ENCODE results near the gene ADAMTS17. TPM values are rescaled to one million over a fixed set of nuclear protein-coding genes. Genes with fewer than 3 reads are reported as not detected.

Gene ADAMTS17
- total RNA-seq, 1 experiment from 2014 or later, result 3.2 TPM

DNA sequence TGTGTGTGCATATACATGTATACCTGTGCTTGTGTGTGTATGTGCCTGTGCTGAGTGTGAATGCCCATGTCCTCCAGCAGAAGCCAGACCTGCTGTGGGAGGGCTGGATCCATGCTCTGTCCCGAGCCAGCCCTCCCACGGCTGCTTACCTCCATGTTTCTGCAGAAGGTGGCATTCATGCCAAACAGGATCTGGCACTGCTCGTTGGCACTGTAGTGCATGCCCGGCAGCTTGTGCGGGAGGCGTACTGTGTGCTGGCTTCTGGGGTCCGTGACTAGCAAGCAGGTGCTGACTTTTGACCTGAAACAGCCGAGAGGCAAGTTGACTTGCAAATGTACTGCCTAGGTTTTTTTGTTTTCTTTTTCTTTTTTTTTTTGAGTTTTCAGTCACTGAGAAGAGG, 189.3 kb downstream of the ADAMTS17 start:
- CTCF ChIA-PET, result no interaction called here
- Histone ChIP-seq H3K36me3 (ENCODE audit: low read depth) (no peaks in the 10 kb centered on the region), H3F3A (ENCODE audit: insufficient read depth, low read depth) (no peaks in the 10 kb centered on the region), H3K4me2 (no peak overlapping the region), H3K79me2 (ENCODE audit: low read depth) (no peaks in the 10 kb centered on the region), H3K27ac (no peak overlapping the region), H3K4me3 (no peak overlapping the region), H2AFZ (no peak overlapping the region), H3K4me1 (replicated peaks; ENCODE audit: insufficient read depth) (no peaks in the 10 kb centered on the region), H3K9me3 (ENCODE audit: insufficient read depth, low read depth) (0 out of 2 replicates have a peak, but pooled peaks cover 3% of the 10 kb centered on the region), H4K20me1 (ENCODE audit: insufficient read depth) (no peaks in the 10 kb centered on the region), H3K27me3 (ENCODE audit: insufficient read depth, low read depth) (no peaks in the 10 kb centered on the region), H3K9me2 (ENCODE audit: insufficient read depth) (no peaks in the 10 kb centered on the region)
- intact Hi-C loops (cut with micrococcal nuclease; ENCODE audit: unreplicated experiment), result no loop called here
- TF ChIP-seq, protein P1, sequence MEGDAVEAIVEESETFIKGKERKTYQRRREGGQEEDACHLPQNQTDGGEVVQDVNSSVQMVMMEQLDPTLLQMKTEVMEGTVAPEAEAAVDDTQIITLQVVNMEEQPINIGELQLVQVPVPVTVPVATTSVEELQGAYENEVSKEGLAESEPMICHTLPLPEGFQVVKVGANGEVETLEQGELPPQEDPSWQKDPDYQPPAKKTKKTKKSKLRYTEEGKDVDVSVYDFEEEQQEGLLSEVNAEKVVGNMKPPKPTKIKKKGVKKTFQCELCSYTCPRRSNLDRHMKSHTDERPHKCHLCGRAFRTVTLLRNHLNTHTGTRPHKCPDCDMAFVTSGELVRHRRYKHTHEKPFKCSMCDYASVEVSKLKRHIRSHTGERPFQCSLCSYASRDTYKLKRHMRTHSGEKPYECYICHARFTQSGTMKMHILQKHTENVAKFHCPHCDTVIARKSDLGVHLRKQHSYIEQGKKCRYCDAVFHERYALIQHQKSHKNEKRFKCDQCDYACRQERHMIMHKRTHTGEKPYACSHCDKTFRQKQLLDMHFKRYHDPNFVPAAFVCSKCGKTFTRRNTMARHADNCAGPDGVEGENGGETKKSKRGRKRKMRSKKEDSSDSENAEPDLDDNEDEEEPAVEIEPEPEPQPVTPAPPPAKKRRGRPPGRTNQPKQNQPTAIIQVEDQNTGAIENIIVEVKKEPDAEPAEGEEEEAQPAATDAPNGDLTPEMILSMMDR (conservative IDR thresholded peaks at IDR 0.05), result no peak
- no TSS peak for BruUV-seq (replicated peaks)
- no peak for DNase-seq
- POLR2A ChIA-PET (ENCODE audit: unreplicated experiment), result no interaction called here

DNA sequence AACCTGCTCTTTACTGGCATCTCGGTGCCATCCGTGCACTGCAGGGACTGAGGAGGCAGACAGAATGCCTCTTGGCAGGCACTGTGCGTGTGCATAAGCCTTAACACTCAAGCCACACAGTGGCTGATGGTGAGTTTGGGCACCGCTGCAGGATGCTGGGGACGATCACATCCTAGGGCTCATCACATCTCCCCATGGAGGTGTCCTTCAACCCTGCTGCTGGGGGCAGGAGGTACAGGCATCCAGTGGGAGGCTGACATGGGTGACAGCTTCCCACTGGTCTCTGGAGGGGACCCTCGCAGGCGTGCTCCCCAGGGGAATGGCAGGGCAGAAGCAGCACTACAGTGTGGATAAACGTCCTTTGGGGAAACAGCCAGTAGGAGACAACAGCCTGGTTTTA, 190.9 kb downstream of the ADAMTS17 start:
- Histone ChIP-seq H3K79me2 (ENCODE audit: low read depth) (no peaks in the 10 kb centered on the region), H2AFZ (no peak overlapping the region), H3K9me2 (ENCODE audit: insufficient read depth) (no peaks in the 10 kb centered on the region), H3K9me3 (ENCODE audit: insufficient read depth, low read depth) (0 out of 2 replicates have a peak, but pooled peaks cover 3% of the 10 kb centered on the region), H3F3A (ENCODE audit: insufficient read depth, low read depth) (no peaks in the 10 kb centered on the region), H3K27ac (no peak overlapping the region), H3K4me2 (no peak overlapping the region), H3K4me3 (no peak overlapping the region), H3K4me1 (replicated peaks; ENCODE audit: insufficient read depth) (no peaks in the 10 kb centered on the region), H3K27me3 (ENCODE audit: insufficient read depth, low read depth) (no peaks in the 10 kb centered on the region), H4K20me1 (ENCODE audit: insufficient read depth) (no peaks in the 10 kb centered on the region), H3K36me3 (ENCODE audit: low read depth) (no peaks in the 10 kb centered on the region)
- TF ChIP-seq, protein P1 (conservative IDR thresholded peaks at IDR 0.05), result no peak
- TF ChIP-seq EZH2 (IDR thresholded peaks at IDR 0.05; ENCODE audit: low read depth), result no peak
- intact Hi-C loops (cut with micrococcal nuclease; ENCODE audit: unreplicated experiment), result no loop called here
- no peak for DNase-seq
- no TSS peak for BruUV-seq (replicated peaks)
- POLR2A ChIA-PET (ENCODE audit: unreplicated experiment), result no interaction called here
- CTCF ChIA-PET, result no interaction called here

DNA sequence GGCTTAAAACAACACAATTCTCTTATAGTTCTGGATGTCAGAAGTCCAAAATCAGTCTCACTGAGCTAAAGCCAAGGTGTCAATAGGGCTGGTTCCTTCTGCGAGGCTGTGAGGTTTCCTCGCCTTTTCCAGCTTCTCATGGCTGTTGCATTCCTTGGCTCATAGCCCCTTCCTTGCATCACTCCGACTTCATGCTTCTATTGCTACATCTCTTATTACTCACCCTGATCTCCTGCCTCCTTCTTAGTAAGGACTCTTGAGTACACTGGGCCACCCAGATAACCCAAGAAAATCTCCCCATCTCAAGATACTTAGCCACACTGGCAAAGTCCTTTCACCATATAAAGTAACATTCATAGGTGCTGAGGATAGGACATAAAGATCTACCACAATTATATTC, 193.9 kb downstream of the ADAMTS17 start:
- Histone ChIP-seq H3K27me3 (ENCODE audit: insufficient read depth, low read depth) (no peaks in the 10 kb centered on the region), H2AFZ (no peak overlapping the region), H4K20me1 (ENCODE audit: insufficient read depth) (no peaks in the 10 kb centered on the region), H3K4me1 (replicated peaks; ENCODE audit: insufficient read depth) (no peaks in the 10 kb centered on the region), H3K4me2 (no peak overlapping the region), H3K9me3 (ENCODE audit: insufficient read depth, low read depth) (0 out of 2 replicates have a peak, but pooled peaks cover 3% of the 10 kb centered on the region), H3K27ac (no peak overlapping the region), H3K9me2 (ENCODE audit: insufficient read depth) (no peaks in the 10 kb centered on the region), H3K36me3 (ENCODE audit: low read depth) (no peaks in the 10 kb centered on the region), H3K4me3 (no peak overlapping the region), H3K79me2 (ENCODE audit: low read depth) (no peaks in the 10 kb centered on the region), H3F3A (ENCODE audit: insufficient read depth, low read depth) (no peaks in the 10 kb centered on the region)
- intact Hi-C loops (cut with micrococcal nuclease; ENCODE audit: unreplicated experiment), result no loop called here
- TF ChIP-seq, protein P1 (conservative IDR thresholded peaks at IDR 0.05), result no peak
- TF ChIP-seq EZH2 (IDR thresholded peaks at IDR 0.05; ENCODE audit: low read depth), result no peak
- DNase-seq, result no peak
- ChIA-PET POLR2A (ENCODE audit: unreplicated experiment) (no interaction called here), CTCF (interaction anchor here (0.5 kb wide), 1 partner anchor 69 kb away, joined by 3 read pairs; no protein-coding TSS in a partner anchor)
- no TSS peak for BruUV-seq (replicated peaks)
